ENCODE results near the gene APEH.
A peak's percentile ranks its signal among the peaks of the same experiment; 100 is the strongest.
"Not testable (repeated sequence)": the region's sequence is repeated elsewhere in the genome, so short reads cannot be mapped to it uniquely, and the experiment has no call there.

Gene APEH

DNA sequence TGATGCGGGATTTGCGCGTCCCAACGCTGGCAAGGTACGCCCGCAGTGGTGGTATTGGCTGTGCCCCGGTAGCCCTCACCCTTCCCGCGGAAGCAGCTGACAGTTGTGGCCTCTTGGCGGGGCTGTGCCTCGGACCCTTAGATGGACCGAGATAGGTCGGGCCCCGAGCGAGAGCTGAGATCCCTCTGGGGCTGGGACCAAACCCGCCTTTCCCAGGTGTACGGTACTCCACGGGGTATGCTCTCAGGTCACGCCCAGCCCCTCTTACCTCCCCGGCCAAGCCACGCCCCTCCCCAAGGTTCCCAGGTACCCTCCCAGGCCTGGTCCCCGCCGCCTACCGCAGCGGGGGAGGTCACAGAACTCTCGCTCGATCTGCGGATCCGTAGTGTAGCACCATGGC lies 12.2 kb downstream of the APEH start:
- DNase-seq: peak in 3 of 42 donors; percentile 25 to 45 (median 40)
- intact Hi-C loops (cut with DNase I): not testable (repeated sequence)

DNA sequence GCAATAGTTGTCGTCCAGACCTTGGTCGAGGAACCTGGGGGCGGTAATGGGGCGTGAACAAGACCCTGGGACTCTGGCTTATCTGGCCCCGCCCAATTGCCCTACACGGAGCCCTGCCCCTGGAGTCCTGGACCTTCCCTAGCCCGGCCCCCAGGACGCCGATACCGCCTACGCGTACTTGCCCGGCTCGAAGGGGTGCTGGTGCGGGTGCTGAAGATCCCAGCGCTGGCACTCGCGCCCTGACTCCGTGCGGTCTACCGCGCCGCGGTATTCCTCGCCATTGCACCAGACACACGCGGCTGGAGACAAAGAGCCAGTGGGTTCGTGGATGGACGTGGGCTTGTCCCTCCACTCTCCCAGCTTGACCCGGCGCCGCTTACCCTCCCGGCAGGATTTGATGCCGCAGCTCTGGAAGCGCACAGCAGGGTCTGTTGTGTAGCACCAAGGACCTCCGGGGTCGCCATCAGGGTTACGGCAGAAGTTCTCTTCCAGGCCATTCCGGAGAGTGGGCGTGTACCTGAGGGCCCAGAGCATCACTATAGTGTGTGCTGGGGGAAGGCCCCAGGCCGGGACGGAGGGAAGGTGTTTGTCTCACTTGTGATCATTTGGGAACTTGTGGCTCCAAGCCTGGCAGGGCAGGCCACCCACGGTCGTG lies 12.7 kb downstream of the APEH start:
- intact Hi-C loops (cut with DNase I): not testable (repeated sequence)
- DNase-seq: peak in 7 of 42 donors; percentile 23 to 45 (median 35)

GRCh38 chr3:49687424-49687795 lies 13.3 kb downstream of the APEH start:
- DNase-seq; intact Hi-C loops (cut with DNase I): not testable (repeated sequence)

GRCh38 chr3:49688338-49689045 lies 14.3 kb downstream of the APEH start:
- peak in 1 of 42 donors; percentile 27 for DNase-seq
- intact Hi-C loops (cut with DNase I): not testable (repeated sequence)

- peak; percentile 45 to 95 (median 85) for DNase-seq
- intact Hi-C loops (cut with DNase I): no loop called here
Observed at GRCh38 chr3:49689046-49689907, 15.1 kb downstream of the APEH start, which contains the start of the genes MST1 and RNF123. TSS of gene MST1 (minus strand) at chr3:49689474. CDS start at chr3:49688691, 783 bp downstream. TSS of gene RNF123 (plus strand) at chr3:49689557. CDS start at chr3:49691166, 1,609 bp downstream.

GRCh38 chr3:49689908-49690624 lies 15.9 kb downstream of the APEH start:
- DNase-seq; intact Hi-C loops (cut with DNase I): not testable (repeated sequence)

DNA sequence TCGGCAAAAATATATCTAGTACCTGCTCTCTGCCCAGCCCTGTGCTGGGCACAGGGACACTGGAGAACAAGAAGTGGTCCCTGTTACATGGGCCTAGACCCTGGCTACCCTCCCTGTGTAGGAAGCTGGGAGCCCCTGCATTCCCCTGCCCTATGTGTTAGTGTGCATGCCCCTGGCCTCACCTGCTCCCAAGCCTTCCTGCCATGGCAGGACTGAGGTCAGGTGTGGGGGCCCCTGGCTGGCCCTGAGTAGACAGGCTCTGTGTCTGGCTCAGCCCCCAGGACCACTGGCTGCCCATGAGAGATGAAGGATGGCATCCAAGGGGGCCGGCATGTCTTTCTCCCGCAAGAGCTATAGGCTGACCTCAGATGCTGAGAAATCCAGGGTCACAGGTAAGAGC lies 16.7 kb downstream of the APEH start:
- intact Hi-C loops (cut with DNase I); DNase-seq: not testable (repeated sequence)

DNA sequence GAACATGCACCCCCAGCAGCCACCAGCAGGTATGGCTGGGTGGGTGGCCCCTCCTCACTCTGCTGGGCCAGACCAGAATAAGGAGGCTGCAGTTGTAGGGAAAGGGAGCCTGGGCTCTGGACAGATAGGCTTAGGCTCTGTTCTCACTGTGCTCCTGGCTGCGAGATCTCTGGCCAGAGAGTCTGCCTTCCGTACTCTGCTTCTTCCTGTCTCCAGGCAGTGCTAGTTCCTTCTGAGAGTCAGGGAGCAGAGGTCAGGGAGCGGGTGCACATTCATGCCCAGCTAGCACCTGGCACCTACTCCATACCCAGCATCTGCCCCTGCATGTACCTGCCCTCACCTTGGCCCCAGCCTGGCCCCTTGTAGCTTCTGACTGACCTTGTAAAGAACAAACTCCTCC lies 17.3 kb downstream of the APEH start:
- intact Hi-C loops (cut with DNase I); DNase-seq: not testable (repeated sequence)

DNA sequence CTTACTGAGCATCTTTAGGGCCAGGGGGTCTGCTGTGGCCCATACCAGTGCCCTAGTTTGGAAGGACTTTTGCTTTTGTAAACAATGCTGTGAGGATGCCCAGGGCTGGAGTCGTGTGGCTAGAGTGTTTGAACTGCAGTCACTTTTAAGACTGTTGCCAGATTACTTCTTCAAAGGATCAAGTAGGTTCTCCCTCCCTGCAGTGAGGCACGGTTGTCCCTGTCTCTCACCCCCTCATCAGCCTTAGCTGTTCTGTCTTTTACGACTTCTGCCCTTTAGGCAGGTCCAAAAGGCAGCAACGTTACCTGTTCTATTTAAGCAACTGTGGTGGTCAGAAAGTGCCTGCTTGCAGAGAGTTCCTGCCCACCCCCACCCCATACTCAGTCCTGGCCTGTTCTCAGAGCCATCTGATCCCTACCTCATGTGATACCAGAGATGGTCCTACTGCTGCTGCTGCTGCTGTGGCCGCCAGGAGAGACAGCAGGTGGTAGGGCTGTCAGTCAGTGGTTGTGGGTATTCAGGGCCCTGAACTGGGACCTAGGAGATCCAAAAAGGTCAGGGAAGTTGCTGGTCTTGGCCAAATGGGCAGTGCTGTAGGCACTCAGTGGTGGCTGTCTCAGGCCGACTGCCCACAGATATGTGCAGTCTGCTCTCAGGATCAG lies 20.4 kb downstream of the APEH start:
- intact Hi-C loops (cut with DNase I); DNase-seq: not testable (repeated sequence)

- DNase-seq; intact Hi-C loops (cut with DNase I): not testable (repeated sequence)
Observed at GRCh38 chr3:49695350-49696015, 21.3 kb downstream of the APEH start.

DNA sequence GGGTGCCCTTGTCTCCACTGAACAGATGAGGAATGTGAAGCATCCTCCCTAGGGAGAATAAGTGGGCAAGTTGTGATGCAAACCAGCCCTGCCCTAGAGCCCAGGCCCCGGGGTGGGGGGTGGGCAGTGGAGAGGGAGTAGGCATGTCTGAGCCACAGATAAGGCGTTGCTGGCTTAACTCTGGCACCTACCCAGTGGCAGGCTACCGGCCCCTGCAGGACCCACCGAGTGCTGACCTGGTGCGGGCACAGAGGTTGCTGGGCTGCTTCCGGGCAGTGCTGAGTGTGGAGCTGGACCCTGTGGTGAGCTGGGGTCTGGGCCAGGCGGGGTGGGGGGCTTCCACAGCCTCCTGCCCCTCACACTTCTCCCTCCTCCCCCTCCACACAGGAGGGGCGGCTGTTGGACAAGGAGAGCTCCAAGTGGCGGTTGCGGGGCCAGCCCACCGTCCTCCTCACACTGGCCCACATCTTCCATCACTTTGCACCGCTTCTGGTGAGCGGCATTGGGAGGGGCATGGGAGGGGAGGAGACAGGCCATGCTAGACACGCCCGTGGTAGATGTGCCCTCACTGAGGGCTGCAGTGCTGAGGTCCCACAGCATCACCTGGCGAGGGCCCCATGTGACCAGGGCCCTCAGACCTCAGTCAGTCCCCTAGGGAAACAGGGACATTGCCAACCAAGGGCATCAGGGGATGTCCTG lies 25.3 kb downstream of the APEH start:
- DNase-seq: no peak
- intact Hi-C loops (cut with DNase I): no loop called here

DNA sequence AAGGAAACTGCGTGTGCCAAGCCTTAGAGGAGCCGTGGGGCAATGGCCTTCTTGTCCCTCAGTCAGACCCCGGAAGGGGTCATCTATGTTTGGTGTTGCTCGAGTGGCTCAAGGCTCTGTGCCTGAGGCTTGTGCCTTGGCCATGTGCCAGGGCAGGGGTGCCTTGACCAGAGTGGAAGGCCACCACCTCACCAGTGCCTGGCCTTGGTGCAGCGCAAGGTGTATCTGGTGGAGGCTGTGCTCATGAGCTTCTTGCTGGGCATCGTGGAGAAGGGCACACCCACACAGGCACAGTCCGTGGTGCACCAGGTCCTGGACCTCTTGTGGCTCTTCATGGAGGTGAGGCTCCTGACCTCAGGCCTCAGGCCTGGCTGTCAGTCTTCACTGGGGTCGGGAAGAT lies 25.9 kb downstream of the APEH start:
- no peak for DNase-seq

GRCh38 chr3:49700453-49701128 lies 26.4 kb downstream of the APEH start:
- DNase-seq: no peak
- intact Hi-C loops (cut with DNase I): no loop called here

More for the DNA sequence above, 25.9 kb downstream of the APEH start:
- intact Hi-C loops (cut with DNase I): no loop called here

- DNase-seq: no peak
- intact Hi-C loops (cut with DNase I): no loop called here
Observed at GRCh38 chr3:49701388-49702077, 27.4 kb downstream of the APEH start.

DNA sequence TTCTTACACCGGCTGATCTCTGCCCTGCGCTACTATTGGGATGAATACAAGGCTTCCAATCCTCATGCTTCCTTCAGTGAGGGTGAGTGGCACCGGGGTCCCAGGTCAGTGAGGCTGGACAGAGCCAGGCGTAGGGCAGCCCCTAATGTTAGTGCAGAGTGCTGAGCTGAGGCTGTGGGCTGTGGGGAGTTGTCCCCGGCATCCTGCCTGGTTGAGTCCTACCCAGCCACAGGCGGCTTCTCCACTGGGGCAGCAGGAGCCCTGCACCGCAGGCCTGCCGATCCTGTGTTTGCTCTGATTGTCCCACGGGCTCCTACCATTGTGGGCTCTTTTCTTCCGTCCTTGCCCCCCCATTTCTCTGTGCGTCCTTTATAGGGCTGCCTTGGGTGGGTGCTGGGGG lies 28.5 kb downstream of the APEH start:
- intact Hi-C loops (cut with DNase I): no loop called here

GRCh38 chr3:49703443-49703927 lies 29.3 kb downstream of the APEH start:
- peak in 41 of 42 donors; percentile 44 to 84 (median 65) for DNase-seq
- intact Hi-C loops (cut with DNase I): no loop called here

More for the DNA sequence above, 28.5 kb downstream of the APEH start:
- DNase-seq: no peak

Data from head of caudate nucleus (tissue), 42 donors.